GM18907 (cell line): Measurements from ENCODE around the gene IL34.
"Not testable (repeated sequence)": the region's sequence is repeated elsewhere in the genome, so short reads cannot be mapped to it uniquely, and the experiment has no call there.

Source experiments
- ATAC-seq: cut with Tn5 transposase; IDR thresholded peaks from one replicate; pipeline ENCODE4 v1.9.1; 2021; ENCODE audit warnings: mild to moderate bottlenecking, moderate library complexity; ENCODE audit not compliant: unreplicated experiment

Gene IL34

GRCh38 chr16:70646260-70647241 lies at the start of gene IL34:
TSS of gene IL34 (plus strand) at chr16:70646559. CDS start at chr16:70646948, 389 bp downstream.
- no peak for ATAC-seq

GRCh38 chr16:70597135-70597835 lies 49.1 kb upstream of the IL34 start:
- ATAC-seq: no peak

GRCh38 chr16:70598937-70599503 lies 47.3 kb upstream of the IL34 start:
- no peak for ATAC-seq

- no peak for ATAC-seq
These were observed 45.6 kb upstream of the IL34 start for GRCh38 chr16:70600730-70601129.

- no peak for ATAC-seq
These were observed 44.5 kb upstream of the IL34 start for GRCh38 chr16:70601576-70602575.

GRCh38 chr16:70602831-70603230 lies 43.5 kb upstream of the IL34 start:
- no peak for ATAC-seq

GRCh38 chr16:70604407-70605282 lies 41.7 kb upstream of the IL34 start:
- no peak for ATAC-seq

- no peak for ATAC-seq
These were observed 41.1 kb upstream of the IL34 start for GRCh38 chr16:70605283-70605657.

GRCh38 chr16:70608521-70608920 lies 37.8 kb upstream of the IL34 start:
- no peak for ATAC-seq

- ATAC-seq: no peak
These were observed 35.8 kb upstream of the IL34 start for GRCh38 chr16:70610273-70611223.

- no peak for ATAC-seq
These were observed 35.1 kb upstream of the IL34 start for GRCh38 chr16:70611224-70611598.

GRCh38 chr16:70611785-70612303 lies 34.5 kb upstream of the IL34 start:
- no peak for ATAC-seq

GRCh38 chr16:70612931-70613330 lies 33.4 kb upstream of the IL34 start:
- ATAC-seq: no peak

GRCh38 chr16:70614208-70614951 lies 32.0 kb upstream of the IL34 start:
- no peak for ATAC-seq

GRCh38 chr16:70615945-70616344 lies 30.4 kb upstream of the IL34 start:
- no peak for ATAC-seq

- not testable (repeated sequence) for ATAC-seq
These were observed 24.5 kb upstream of the IL34 start for GRCh38 chr16:70621864-70622263.

GRCh38 chr16:70627696-70628095 lies 18.7 kb upstream of the IL34 start:
- ATAC-seq: no peak
